Measurements from ENCODE around the gene KRT17.
A peak's percentile ranks its signal among the peaks of the same experiment; 100 is the strongest.

Gene KRT17

DNA sequence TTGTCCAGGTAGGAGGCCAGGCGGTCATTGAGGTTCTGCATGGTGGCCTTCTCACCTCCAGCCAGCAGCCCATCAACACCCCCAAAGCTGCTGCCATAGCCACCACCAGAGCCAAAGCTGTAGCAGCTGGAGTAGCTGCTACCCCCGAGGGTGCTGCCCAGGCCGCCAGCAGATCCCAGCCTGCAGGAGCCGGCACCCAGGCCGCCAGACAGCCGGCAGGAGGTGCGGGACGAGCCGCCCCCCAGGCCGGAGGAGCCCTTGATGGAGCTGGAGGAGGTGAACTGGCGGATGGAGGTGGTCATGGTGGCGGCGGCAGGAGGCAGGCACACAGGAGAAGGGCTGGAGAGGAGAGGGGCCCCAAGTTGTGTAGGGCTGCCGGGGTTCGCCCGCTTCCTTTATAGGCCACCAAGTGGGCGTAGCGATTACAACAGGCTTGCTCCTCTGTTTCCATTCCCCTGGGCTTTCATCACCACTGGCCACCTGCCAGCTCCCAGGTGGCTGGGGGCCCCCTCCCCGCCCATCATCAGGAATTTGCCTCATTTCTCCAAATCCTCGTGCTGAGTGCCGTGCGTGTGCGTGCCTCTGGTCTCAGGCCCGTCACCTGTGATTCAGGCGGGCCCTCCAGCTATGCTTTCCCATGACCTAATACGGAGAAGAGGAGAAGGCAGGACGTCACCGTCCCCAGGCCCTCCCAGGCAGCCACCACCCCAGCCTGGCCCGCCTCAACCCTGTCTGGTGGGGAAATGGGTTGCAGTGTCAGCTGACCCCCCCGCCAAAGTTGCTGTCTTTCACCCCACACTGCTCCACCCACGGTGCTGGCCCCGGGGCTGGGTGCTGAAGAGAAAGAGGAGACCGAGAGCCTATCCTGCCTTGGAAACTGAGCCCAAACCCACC lies at the start of gene KRT17:
TSS of gene KRT17 (minus strand) at position 368 of the 894 bp plus-strand sequence. CDS start at position 302, 66 bp downstream.
- DNase-seq = no peak

DNA sequence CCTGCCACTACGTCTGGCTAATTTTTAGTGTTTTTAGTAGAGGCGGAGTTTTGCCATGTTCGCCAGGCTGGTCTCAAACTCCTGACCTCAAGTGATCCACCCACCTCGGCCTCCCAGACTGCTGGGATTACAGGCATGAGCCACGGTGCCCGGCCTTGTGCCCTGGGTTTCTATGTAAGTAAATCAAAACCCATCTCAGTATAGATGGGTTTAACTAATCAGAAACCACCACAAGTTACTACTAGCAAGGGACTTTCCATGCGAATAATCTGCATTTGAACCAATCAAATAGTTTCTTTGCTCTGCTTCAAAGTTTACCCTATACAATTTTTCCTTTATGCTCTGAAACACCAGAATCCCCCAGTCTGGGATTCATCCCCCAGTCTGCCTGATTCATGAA lies 47.8 kb upstream of the KRT17 start:
- DNase-seq = no peak

DNA sequence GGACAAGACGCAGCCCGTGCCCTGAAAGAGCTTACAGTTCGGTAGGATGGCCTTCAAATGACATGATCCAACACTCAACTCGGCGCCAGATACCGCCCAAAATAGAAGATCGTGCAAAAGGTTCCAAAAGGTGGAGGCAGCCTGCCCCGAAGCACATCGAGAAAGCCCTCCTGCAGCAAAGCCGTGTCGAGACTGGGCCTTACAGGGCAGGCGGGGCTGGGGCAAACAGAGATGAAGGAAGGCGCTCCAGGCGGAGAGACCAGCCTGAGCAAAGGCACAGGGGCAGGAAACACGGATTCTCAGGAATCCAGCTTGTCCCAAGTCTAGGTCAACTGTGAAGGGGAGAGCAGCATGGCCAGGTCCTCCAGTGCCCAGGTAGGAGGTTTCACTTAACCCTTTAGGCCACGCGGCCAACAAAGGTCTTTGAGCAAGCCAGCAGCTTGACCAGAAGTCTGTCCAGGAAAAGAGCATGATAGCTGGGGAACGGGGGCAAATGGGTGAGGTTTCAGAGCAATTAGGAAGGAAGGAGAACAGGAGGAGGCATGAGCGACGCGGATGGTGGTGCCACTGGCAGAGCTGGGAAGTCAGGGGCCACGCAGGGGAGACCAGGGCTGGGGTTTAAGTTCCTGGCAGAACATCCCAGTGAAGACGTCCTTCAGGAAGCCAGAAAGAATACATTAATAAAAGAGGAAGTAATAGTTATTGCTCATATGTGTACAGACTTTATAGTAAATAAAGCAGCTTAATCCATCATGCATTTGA lies 43.1 kb upstream of the KRT17 start:
- no peak for DNase-seq

DNA sequence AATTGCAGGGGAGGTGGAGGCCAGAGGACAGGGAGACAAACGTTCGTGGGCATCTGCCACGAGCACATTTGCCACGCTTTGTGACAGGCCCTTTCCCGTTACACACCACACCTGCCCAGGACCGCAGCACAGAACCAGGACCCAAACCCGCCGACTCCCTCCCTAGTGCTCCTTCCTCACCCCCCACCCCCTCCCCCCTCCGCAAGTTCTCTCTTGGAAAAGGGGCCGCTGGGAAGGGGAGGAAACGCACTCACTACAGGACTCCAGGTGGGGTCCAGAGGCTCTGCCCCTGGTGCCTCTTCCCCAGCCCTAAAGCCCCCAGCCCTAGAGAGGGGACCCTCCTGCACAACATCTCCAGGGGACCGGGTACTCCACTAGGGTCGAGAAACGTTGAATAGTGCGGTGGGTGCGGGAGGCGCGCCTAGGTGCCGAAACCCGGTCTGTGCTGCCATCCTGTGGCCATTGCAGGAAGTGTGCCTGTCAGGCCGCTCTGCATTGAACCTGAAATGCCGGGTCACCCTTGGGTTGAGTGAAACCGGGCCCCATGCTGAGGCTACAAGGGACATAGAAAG lies 42.4 kb upstream of the KRT17 start:
- peak; percentile 71 for DNase-seq

DNA sequence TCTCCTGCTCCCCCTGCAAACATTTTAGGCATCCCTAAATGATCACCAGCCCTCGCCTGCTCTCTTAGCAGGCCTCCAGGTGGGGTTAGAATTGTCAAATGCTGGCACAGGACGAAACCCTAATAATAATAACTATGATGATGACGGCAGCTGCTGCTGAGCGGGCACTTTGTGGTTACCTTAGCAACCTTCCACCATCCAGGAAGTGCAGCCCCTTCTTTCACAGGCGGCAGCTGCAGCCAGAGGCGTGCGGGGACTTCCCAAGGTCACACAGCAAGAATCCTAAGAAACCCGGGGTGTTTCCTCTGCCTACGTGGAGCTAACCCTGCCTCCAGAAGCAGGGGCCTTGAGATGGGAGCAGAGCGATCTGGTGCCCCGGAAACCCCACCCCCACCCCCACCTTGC lies 41.9 kb upstream of the KRT17 start:
- DNase-seq = peak; percentile 38

DNA sequence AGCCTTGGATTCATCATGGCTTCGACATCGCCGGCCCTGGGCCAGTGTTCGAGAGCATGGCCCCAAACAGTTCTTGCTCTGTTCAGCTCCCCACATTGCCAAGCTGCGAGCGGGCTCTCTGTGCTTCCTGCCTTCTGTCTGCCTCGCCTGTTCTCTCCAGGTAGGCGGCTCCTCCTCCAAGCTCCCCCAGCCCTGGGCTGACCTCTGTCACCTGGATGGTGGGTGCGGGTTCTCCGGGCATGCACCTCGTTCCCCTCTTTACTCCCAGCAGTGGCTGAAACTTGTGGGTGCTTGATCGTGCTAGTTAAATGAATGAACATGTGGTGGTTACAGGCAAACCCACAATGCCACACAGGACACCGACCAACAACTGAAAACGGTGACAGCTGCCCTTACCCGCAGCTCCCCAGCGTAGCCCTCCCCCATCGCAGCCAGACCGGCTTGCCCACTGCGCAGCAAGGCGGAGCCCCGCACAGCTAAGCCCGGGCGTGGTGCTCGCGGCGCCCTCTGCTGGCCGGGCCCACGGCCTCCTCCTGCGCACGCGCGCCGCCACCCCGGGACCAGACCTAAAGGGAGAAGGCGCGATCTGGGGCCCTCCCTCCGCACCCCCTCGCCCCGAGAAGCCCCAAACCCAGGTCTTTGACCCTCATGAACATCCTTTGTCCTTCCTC lies 41.3 kb upstream of the KRT17 start:
- DNase-seq = peak; percentile 64

DNA sequence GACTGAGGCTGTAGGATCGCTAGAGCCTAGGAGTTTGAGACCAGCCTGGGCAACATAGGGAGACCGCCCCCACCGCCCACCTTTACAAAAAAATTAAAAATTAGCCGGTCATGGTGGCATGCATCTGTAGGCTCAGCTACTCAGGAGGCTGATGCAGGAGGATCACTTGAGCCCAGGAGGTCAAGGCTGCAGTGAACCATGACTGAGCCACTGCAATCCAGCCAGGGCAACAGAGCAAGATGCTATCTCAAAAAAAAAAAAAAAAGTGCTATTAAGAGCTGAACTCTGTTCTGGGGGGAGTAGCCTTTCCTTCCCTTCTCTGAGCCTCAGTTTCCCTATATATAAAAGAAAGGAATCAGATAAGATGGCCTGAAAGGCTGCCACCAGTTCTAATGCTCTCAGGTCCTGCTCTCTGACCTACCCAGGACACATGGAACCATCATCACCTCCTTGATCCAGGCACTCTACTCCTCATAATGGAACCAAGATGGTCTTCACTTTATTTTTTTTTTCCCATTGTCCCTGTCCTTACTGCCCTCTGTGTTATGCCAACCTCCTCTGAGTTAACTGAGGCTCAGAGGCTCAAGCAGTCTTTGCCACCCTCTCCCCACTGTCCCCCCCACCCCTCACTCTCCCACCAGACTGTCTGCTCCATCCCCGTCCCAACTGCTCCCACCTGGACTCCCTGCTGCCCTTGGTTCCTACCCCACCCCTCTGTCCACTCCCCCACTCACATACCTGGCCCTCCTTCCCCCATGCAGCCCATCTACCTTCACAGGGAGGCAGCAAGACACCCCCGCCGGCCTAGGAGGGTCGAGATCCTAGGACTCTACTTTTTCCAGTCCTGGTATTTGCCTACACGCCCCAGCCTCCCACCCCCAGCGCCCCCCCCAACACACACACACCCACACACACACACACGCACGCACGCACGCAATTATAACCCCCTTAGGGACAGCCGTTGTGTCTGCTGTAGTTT lies 40.5 kb upstream of the KRT17 start:
- no peak for DNase-seq

DNA sequence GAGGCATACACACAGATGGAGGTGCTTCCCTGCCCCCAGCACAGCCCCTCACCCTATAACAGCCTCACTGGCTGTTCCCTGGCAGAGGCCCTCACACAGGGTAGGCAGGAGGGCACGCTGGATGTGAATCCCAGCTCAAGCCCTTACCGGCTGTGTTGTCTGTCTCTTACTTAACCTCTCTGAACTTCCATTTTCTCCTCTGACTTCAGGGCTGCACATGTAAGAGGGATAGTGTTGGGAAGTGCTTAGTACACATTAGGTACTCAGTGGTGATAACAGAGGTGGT lies 39.7 kb upstream of the KRT17 start:
- DNase-seq = no peak

DNA sequence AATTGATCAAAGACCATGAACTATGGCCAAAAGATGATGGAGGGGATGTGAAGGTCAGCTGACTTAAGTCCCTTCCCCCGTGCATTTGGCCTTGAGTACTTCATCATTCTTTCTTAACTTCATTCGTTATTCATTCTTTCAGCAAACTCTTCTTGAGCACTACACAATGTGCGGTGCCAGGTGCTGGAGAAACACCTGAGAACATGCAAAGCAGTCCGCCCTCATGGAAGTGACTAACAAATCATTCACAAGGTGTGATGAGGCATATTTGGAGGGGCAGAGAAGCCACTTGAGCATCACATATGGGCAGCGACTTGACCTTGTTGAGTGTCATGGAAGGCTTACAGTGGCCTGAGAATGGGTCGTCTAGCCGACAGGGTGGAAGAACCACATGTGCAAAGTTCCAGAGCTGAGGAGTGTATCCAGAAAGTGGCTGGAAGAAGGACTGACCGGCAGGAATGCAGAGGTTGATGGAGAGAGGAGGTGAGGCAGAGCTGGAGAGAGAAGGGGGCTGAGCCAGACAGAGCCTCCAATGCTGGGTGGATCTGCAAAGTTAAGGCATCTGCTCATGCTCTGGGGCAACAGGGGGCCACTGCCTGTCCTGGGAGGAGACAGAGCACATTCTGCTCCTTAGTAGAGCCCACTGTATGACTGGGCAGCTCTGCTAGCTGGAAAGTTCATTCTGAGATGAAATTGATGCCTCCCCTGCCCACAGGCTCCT lies 39.2 kb upstream of the KRT17 start:
- no peak for DNase-seq

DNA sequence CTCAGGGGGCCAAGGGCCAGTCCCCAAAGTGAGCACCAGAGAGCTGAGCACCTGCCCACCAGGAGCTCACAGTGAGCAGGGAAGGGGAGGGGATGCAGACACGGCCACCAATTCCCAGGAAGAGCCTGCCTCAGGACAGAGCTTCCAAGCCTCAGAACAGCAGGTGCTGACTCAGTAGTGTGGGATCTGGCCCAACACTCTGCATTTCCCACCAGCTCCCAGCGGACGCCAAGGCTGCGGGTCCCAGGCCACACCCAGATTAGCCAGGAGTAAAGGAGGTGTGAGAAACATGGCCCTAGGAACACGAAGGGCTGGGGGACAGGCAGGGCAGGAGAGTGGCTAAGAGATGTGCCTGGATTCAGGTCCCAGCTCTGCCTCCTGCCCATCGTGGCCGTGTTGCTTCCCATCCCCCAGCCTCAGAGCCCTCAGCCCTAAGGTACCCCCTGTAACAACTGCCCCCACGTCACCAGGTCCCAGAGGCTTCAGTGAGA lies 35.9 kb upstream of the KRT17 start:
- no peak for DNase-seq

DNA sequence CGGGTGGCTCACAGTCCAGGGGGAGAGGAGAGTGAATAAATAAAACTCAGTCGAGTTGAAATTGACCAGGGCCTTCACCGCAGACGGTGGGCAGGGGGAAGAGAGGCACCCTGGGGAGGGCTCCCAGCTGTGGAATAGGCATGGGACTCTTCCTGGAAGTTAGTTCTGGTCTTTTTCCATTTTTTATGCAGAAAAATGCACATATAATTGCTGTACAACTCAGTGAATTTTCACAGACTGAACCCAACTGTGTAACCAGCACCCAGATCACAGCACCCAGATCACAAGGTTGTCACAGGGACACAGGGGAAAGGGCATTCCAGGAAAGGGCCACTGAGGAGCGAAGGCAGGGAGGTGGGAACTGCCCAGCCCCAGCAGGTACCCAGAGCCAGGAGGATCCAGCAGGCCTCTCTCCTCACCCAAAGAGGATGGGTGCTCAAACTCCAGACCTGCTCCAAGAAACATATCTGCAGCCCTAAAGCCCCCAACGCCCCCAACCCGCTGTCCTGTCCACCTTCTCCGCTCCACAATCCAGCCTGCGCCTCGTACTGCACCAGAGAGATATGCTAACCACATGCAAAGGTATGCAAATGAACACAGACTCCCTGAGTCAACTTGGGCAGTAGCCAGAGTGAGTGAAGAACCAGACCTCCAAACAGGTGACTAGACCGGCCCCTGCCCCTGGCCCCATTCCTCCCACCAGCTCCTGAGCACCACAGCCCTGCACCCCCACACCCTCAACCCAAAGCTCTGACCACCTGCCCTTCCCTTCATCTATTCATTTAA lies 35.2 kb upstream of the KRT17 start:
- no peak for DNase-seq

DNA sequence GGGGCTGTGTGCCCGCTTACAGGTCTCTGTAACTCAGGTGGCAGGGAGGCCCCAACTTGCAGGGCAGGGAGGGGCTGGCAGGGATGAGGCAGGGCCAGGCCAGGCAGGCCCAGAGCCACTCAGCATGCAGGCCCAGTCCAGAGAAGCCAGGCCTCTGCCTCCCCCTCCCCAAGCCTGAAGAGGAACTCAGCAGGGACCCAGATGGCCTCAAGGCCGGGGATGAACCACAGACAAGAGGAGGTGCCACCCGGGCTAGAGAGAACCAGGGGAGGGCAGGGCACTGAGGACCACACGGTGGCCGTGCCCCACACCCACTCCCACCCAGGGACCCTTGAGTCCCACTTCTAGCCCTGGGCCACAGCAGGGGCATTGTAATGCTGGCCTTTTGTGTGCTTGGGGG lies 34.5 kb upstream of the KRT17 start:
- DNase-seq = no peak

DNA sequence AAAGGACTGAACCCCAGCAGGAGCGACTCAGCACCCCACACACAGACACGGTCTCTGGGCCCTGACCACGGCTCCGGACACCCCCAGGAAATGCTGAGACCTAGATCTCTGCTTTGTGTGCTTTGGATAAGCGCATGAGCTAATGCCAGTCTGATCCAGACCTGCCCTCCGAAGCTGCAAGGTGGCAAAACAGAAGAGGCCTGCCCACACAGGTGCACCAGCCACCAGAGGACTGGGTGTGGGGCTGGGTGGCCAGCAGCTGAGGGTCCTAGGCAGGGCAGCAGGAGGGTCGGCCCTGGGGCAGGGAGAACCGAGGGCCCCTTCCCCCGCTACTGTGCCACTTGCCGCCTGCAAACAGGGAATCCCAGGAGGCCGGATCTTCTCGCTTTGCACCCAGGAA lies 33.6 kb upstream of the KRT17 start:
- DNase-seq = no peak

DNA sequence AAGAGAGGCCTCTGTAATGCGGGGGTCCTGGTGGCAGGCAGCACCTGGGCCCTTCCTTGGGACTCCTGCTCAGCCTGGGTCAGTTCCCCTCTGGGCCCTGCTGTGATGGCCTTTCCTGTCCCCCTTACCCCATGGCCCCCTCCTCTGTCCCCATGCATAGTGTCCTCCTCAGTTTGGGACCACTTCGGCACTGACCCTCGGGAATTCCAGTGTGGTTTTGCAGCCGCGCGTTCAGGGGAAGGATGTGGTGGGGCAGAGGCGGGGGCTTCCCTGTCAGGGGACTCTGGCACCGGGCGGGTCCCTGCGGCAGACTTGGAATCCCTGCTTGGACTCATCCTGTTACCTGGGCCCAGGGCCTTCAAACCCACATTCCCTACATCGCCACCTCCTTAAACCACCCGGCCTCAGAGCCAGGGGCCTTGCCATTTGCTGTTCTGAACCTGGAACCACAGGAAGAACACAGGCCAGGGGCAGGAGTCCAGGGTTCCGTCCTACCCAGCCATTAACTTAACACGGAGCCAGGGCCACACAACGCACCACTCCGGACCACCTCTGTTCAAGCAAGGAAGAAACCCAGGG lies 32.9 kb upstream of the KRT17 start:
- DNase-seq = no peak

DNA sequence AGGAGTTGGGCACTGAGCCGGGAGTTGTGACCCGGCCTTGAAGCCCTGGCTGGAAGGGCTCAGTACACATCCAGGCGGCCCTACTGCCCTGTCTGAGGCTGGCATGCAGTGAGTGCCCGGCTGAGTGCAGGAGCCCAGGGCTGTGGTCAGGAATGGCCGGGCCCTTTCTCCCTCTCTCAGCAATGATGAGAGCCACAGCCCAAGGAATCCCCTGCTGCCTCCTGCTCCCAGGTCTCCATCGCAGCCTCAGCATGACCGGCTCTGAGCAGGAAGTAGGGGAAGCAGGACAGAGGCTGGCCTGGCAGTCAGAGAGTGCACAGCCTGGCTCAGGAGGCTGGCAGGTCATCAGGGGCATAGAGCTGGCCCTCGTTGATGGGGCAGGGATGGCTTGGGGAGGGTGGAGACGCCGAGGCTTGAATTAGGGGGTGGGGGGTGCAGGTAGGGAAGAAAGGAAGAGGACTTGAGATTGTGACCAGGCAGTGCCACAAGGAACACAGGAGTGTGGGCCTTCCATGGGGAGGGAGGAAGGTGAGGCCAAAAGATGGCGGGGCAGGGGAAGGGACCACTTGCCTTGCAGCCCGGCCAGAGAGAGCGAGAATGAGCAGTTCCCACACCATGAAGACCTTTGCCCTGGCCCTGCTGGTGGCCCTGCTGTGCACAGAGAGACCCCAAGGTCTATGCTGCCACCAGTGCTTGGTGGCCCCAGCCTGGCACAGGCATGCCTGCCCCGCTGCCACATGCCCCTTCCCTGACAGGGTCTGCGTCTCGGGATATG lies 32.1 kb upstream of the KRT17 start:
- DNase-seq = no peak

DNA sequence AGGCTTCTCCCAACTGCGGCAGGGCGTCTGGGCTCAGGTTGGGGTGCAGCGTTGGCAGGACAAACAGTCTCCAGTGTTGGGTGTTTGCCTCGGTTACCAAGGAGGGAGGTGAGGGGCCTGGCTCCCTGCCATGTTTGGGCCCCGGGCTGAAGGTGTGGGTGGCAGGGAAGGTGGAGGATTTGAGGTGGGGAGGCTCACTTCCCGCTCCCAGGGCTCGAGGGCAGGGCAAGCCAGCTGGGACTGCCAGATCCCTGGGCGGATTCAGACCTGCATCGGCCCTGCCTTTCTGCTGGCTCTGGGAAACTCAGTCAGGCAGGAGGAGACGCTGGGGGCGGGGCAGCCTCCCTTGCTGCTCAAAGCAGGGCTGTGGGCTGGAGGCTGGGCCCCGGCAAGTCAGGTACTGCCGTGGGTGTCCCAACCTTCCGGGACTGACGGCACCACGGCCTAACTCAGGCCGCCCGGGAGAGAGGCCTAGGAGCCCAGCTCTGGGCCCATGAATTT lies 31.3 kb upstream of the KRT17 start:
- no peak for DNase-seq

DNA sequence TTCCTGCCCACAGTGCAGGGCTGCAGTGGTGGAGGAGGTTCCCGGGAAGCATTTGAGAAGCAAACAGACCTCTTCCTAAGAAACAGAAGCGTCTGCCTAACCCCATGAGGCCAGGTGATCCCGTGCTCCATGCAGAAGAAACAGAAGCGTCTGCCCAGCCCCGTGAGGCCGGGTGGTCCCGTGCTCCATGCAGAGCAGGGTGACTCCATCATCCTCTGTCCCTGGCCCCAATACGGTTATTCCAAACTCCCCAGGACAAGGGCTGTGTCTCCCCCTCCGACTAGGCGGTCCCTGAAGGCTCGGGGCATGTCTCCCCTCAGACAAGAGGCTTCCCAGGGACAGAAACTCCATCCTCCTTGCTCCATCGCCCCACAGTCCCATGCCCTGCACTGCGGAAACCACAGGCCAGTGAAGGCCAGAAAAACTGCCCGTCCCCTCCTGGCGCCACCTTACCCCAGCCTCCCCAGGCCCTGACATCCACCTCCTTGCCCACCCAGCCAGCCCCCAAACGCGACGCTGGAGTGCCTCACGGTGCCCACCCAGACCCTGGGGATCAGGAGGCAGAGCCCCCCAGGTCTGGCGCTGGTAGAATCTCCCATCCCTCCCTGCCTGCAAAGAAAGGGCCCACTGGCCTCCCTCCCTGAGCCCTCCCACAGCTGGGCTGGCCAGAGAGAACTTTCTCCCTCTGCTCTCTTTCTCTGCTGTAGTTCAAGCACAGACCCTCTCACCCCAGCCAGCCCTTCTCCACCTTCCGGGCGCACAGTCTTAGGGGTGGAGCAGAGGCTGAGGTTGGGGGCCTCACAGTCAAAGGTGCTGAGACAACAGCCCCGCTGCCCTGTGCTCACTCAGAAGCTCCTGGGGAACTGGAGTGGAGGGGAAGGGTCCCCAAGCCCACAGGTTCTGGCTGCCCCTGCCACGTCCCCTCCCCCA lies 30.6 kb upstream of the KRT17 start:
- DNase-seq = no peak
